A549 (cell line): ENCODE results near the gene FPR1. TPM values are rescaled to one million over a fixed set of nuclear protein-coding genes. Genes with fewer than 3 reads are reported as not detected.

Source experiments
- ATAC-seq, 2 experiments: fragments of 200-7000 bp in 1 of 2; fragments of >200 bp in 1 of 2; cut with Nextera tagmentation in 1 of 2; cut with Tn5 transposase in 1 of 2; 3 replicates each; pipeline versions ENCODE4 v1.8.0 to v1.9.1; 2018 to 2020; ENCODE audit warnings: mild to moderate bottlenecking in 1 of 2, moderate library complexity in 1 of 2
- CTCF ChIA-PET: fragments of 300-600 bp; sonication (Branson Sonifier 250); formaldehyde crosslinking; extraction: SDS; loops from one replicate; lab custom pipeline; 2021; ENCODE audit warnings: antibody characterized with exemption, inconsistent platforms; lab: Yijun Ruan, JAX
- POLR2A ChIA-PET: fragments of 350-600 bp; formaldehyde crosslinking; extraction: SDS; loops from one replicate; lab custom pipeline; 2021; ENCODE audit warnings: antibody characterized with exemption, inconsistent platforms; lab: Yijun Ruan, JAX
- DNase-seq, 2 experiments: peaks; one replicate each; pipeline versions ENCODE4 v3.0.0 to v3.0.0-alpha.2; 2011 to 2016; ENCODE audit warnings: low read depth in 1 of 2, low spot score in 1 of 2
- FAIRE-seq: peaks from 2 replicates; lab custom pipeline; 2011; peaks lifted over from hg19 to GRCh38; lab: Jason Lieb, UNC
- H3K27ac ChIP-seq, 2 experiments: fragments of >200 bp; sonication (Bioruptor Twin); formaldehyde crosslinking; 3 replicates each; pipeline ENCODE4 v1.5.1; 2016 to 2017
- H3K4me1 ChIP-seq: fragments of >200 bp; sonication (Bioruptor Twin); formaldehyde crosslinking; 3 replicates; pipeline ENCODE4 v1.6.1; 2016
- H3K4me2 ChIP-seq: fragments of >200 bp; sonication (Bioruptor Twin); formaldehyde crosslinking; 3 replicates; pipeline ENCODE4 v1.6.1; 2016
- H3K4me3 ChIP-seq: fragments of >200 bp; sonication (Bioruptor Twin); formaldehyde crosslinking; 3 replicates; pipeline ENCODE4 v1.5.1; 2016
- H3K9me3 ChIP-seq: fragments of >200 bp; sonication (Bioruptor Twin); formaldehyde crosslinking; 3 replicates; pipeline ENCODE4 v1.6.1; 2016
- CBX2 ChIP-seq: fragments of 200-600 bp; sonication (generic); IDR thresholded peaks from 2 replicates; pipeline ENCODE4 v1.6.1; 2016; ENCODE audit warnings: low read depth, mild to moderate bottlenecking, borderline replicate concordance
- CBX8 ChIP-seq: fragments of 200-600 bp; sonication (generic); IDR thresholded peaks from 2 replicates; pipeline ENCODE4 v1.6.1; 2016
- CEBPB ChIP-seq, 2 experiments: fragments of >200 bp in 1 of 2; sonication (Bioruptor Twin) in 1 of 2; formaldehyde crosslinking in 1 of 2; IDR thresholded peaks; 2 replicates each; pipeline ENCODE4 v1.6.1; 2012 to 2016
- CHD4 ChIP-seq: fragments of 200-600 bp; sonication (generic); IDR thresholded peaks from 2 replicates; pipeline ENCODE4 v1.6.1; 2016; ENCODE audit warnings: antibody characterized with exemption, mild to moderate bottlenecking, borderline replicate concordance
- CTCF ChIP-seq: fragments of >200 bp; sonication (Bioruptor Twin); formaldehyde crosslinking; IDR thresholded peaks from 3 replicates; pipeline ENCODE4 v1.5.1; 2016
- E2F6 ChIP-seq: IDR thresholded peaks from 2 replicates; pipeline ENCODE4 v1.6.1; 2012; ENCODE audit warnings: low read depth, borderline replicate concordance
- ELK1 ChIP-seq: fragments of 150-350 bp; IDR thresholded peaks from 2 replicates; pipeline ENCODE4 v1.6.1; 2014; ENCODE audit warnings: low read depth, mild to moderate bottlenecking, low read length
- EP300 ChIP-seq, 2 experiments: fragments of >200 bp; sonication (Bioruptor Twin); formaldehyde crosslinking; IDR thresholded peaks; 2 replicates in 1 of 2; 3 replicates in 1 of 2; pipeline ENCODE4 v1.6.1; 2016 to 2017
- ESRRA ChIP-seq: fragments of 150-350 bp; IDR thresholded peaks from 2 replicates; pipeline ENCODE4 v1.6.1; 2014; ENCODE audit warnings: mild to moderate bottlenecking, low read length, borderline replicate concordance
- JUN ChIP-seq, 2 experiments: fragments of >200 bp; sonication (Bioruptor Twin); formaldehyde crosslinking; IDR thresholded peaks; 2 replicates in 1 of 2; 3 replicates in 1 of 2; pipeline ENCODE4 v1.6.1; 2016 to 2017
- MAFK ChIP-seq: fragments of 450-650 bp; IDR thresholded peaks from 2 replicates; pipeline ENCODE4 v1.6.1; 2014; ENCODE audit not compliant: partially characterized antibody
- PHF8 ChIP-seq: fragments of 200-600 bp; sonication (generic); IDR thresholded peaks from 2 replicates; pipeline ENCODE4 v1.6.1; 2016; ENCODE audit warnings: low read depth, mild to moderate bottlenecking, antibody characterized with exemption, moderate library complexity, borderline replicate concordance
- POLR2AphosphoS2 ChIP-seq: conservative IDR thresholded peaks from 2 replicates; pipeline ENCODE4 v1.6.1; 2012; ENCODE audit warnings: low read length, improper control_type of control experiment, inconsistent platforms
- RAD21 ChIP-seq, 2 experiments: fragments of >200 bp in 1 of 2; sonication (Bioruptor Twin) in 1 of 2; formaldehyde crosslinking in 1 of 2; IDR thresholded peaks in 1 of 2; conservative IDR thresholded peaks in 1 of 2; 2 replicates in 1 of 2; 3 replicates in 1 of 2; pipeline ENCODE4 v1.6.1; 2012 to 2018; ENCODE audit warnings: inconsistent platforms in 1 of 2
- RARB ChIP-seq: fragments of 250-450 bp; sonication (Bioruptor Pico); IDR thresholded peaks from 2 replicates; pipeline ENCODE4 v1.8.0; 2021; ENCODE audit warnings: mild to moderate bottlenecking, moderate library complexity
- RNF2 ChIP-seq: fragments of 200-600 bp; sonication (generic); IDR thresholded peaks from 2 replicates; pipeline ENCODE4 v1.6.1; 2016; ENCODE audit warnings: low read depth, mild to moderate bottlenecking, antibody characterized with exemption, moderate library complexity, borderline replicate concordance
- SMC3 ChIP-seq: fragments of >200 bp; sonication (Bioruptor Twin); formaldehyde crosslinking; IDR thresholded peaks from 3 replicates; pipeline ENCODE4 v1.6.1; 2018; ENCODE audit warnings: inconsistent platforms
- WGBS: methylation state at CpG from one replicate; pipeline ENCODE4 v1.1.6; 2017; ENCODE audit errors: missing lambda C conversion rate; 5-methylcytosine and 5-hydroxymethylcytosine counted together
- polyA plus RNA-seq, 4 experiments: library from polyadenylated mRNA; depleted of rRNA in 3 of 4; stranded (reverse); fragments of >200 nt; fragmentation: RNase III in 1 of 4; extraction: RNeasy Plus Mini Kit Qiagen cat#74134 plus additional on column Dnase treatment in 1 of 4; gene quantifications; 2 replicates in 3 of 4; 3 replicates in 1 of 4; pipeline ENCODE4 v1.2.3, GENCODE V29; 2011 to 2017

FPR1 gene
- polyA plus RNA-seq, 2 of the 4 experiments (the other 2 are of a cell fraction), result not detected

GRCh38 chr19:51713319-51714285 lies 38.1 kb downstream of the FPR1 start:
- no peak overlapping the region for H3K4me2 ChIP-seq
- FAIRE-seq (no peak), ATAC-seq (peak in 1 of 2 experiments; percentile 5; a peak in 2 of 6 replicates), DNase-seq (no peak)
- H3K4me3 ChIP-seq, result no peak overlapping the region
- 94% methylated on average over 65 of the region's 74 CpGs for WGBS
- no peaks in the 10 kb centered on the region for H3K4me1 ChIP-seq
- peaks cover 8% of the 10 kb centered on the region; the same call in 1 of the 3 replicates for H3K9me3 ChIP-seq
- TF ChIP-seq RAD21 (conservative IDR thresholded peaks at IDR 0.05 in 1 of 2, IDR thresholded peaks at IDR 0.05 in 1 of 2) (no peak), CHD4 (no peak), JUN (IDR thresholded peaks at IDR 0.05) (peak in 1 of 2 experiments; percentile 47; a peak in 1 of 5 replicates), CTCF (no peak), E2F6 (no peak), ELK1 (no peak), CBX8 (no peak), ESRRA (no peak)
- ChIA-PET CTCF (interaction anchor here (0.9 kb wide), 1 partner anchor 524 kb away, joined by 3 read pairs; no protein-coding TSS in a partner anchor), POLR2A (no interaction called here)
- no peak overlapping the region for H3K27ac ChIP-seq

GRCh38 chr19:51712461-51713081 lies 39.1 kb downstream of the FPR1 start:
- Histone ChIP-seq H3K27ac (no peak overlapping the region), H3K9me3 (peaks cover 8% of the 10 kb centered on the region; the same call in 1 of the 3 replicates)
- WGBS, result 42% methylated on average over 9 of the region's 9 CpGs
- DNase-seq, result peak; percentile 59 to 83
- ChIA-PET CTCF (interaction anchor here (0.7 to 1.5 kb wide), 3 partner anchors 12 to 525 kb away, joined by 3 to 5 read pairs (median 3); no protein-coding TSS in a partner anchor), POLR2A (no interaction called here)
- TF ChIP-seq CTCF (peak; percentile 30), PHF8 (no peak), MAFK (no peak), CEBPB (IDR thresholded peaks at IDR 0.05) (peak; percentile 9 to 18; a peak in 2 of 4 replicates), RARB (CRISPR knock-in tag) (no peak), EP300 (IDR thresholded peaks at IDR 0.05) (no peak), CBX2 (no peak), SMC3 (peak; percentile 34; the same call in 1 of the 3 replicates), POLR2AphosphoS2 (peak; percentile 75; the same call in 1 of the 2 replicates), RAD21 (conservative IDR thresholded peaks at IDR 0.05 in 1 of 2, IDR thresholded peaks at IDR 0.05 in 1 of 2) (peak; percentile 25 to 27; a peak in 2 of 5 replicates), RNF2 (no peak), CHD4 (no peak)
- TF ChIP-seq, all 56 proteins: peak for 5
- Histone ChIP-seq H3K4me1 (no peaks in the 10 kb centered on the region), H3K4me3 (no peak overlapping the region), H3K4me2 (no peak overlapping the region)
- no peak for FAIRE-seq
- peak; percentile 56 to 59 for ATAC-seq
